B cell (primary cell): Measurements from ENCODE around the gene STX4.

ENCODE experiments used
- CTCF ChIP-seq: fragments of 200-600 bp; IDR thresholded peaks from one replicate; pipeline ENCODE4 v1.8.0; 2022; ENCODE audit warnings: antibody characterized with exemption, mild to moderate bottlenecking
- EZH2 ChIP-seq: IDR thresholded peaks from 2 replicates; pipeline ENCODE4 v1.6.1; 2012; ENCODE audit warnings: borderline replicate concordance, low read depth, mild to moderate bottlenecking, moderate library complexity, low read length; ENCODE audit not compliant: insufficient read depth, poor library complexity, severe bottlenecking

DNA sequence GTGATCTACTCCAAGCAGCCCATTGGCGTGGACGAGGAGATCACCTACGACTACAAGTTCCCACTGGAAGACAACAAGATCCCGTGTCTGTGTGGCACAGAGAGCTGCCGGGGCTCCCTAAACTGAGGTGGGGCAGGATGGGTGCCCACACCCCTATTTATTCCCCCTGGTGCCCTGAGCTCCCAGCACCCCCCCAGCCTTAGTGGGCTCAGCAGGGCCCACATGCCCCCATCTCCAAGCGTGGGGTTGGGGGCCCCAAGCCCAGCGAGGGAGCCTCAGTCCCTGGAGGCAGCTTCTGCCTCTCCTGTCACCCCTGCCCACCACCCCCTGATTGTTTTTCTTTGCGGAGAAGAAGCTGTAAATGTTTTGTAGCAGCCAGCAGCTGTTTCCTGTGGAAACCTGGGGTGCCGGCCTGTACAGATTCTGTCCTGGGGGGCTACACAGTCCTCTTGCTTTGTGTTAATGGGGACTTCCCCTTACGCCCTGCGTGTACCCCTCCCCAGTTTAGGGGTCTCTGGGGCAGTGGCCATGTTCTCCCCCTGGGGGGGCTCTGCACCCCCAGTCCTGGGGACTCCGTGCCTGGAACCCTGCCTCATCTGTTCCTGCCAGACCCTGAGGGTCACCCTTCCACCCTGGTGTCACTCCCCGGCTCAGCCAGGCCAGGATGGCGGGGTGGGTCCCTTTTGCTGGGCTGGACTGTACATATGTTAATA, 49.3 kb upstream of the STX4 start:
- no peak for TF ChIP-seq EZH2
- TF ChIP-seq CTCF, result no peak
